ENCODE data around the gene IFIT3. TPM values are rescaled to one million over a fixed set of nuclear protein-coding genes. Genes with fewer than 3 reads are reported as not detected.

The IFIT3 gene
- total RNA-seq, 1 donor from 2014 or later = 1.8 TPM

DNA sequence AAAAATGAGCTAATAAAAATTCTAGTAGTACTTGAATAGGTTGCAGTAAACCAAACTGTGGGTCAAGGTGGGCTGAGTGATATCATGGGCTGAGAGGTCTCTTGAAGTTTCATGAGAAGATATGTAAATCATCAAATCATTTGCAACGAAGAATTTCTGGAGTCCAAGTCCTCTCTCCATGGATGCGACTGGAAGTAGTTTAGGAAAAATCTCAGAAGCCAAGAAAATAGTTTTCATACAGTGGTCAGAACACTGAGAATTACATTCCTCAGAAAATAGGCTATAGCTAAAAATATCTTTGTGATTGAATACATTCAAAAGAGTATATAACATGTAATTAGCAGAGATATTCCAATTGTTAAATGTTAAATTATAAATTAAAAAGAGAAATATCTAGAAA, 61.0 kb downstream of the IFIT3 start:
- no peak overlapping the region for H3K4me3 Mint-ChIP-seq
- H3K27me3 Mint-ChIP-seq (ENCODE audit: low read depth) = no peaks in the 10 kb centered on the region
- no peaks in the 10 kb centered on the region for H3K36me3 Mint-ChIP-seq (ENCODE audit: low read depth)
- no peaks in the 10 kb centered on the region for H3K9me3 Mint-ChIP-seq
- no peak for DNase-seq (ENCODE audit: low read depth, low spot score)
- peak overlapping the region; percentile 62 for H3K27ac Mint-ChIP-seq (ENCODE audit: unreplicated experiment)
- H3K4me1 Mint-ChIP-seq = peaks cover 14% of the 10 kb centered on the region
- TF ChIP-seq, protein P1, sequence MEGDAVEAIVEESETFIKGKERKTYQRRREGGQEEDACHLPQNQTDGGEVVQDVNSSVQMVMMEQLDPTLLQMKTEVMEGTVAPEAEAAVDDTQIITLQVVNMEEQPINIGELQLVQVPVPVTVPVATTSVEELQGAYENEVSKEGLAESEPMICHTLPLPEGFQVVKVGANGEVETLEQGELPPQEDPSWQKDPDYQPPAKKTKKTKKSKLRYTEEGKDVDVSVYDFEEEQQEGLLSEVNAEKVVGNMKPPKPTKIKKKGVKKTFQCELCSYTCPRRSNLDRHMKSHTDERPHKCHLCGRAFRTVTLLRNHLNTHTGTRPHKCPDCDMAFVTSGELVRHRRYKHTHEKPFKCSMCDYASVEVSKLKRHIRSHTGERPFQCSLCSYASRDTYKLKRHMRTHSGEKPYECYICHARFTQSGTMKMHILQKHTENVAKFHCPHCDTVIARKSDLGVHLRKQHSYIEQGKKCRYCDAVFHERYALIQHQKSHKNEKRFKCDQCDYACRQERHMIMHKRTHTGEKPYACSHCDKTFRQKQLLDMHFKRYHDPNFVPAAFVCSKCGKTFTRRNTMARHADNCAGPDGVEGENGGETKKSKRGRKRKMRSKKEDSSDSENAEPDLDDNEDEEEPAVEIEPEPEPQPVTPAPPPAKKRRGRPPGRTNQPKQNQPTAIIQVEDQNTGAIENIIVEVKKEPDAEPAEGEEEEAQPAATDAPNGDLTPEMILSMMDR (conservative IDR thresholded peaks at IDR 0.05) = no peak

- Mint-ChIP-seq H3K4me1 (peaks cover 14% of the 10 kb centered on the region), H3K27ac (ENCODE audit: unreplicated experiment) (no peak overlapping the region), H3K9me3 (no peaks in the 10 kb centered on the region), H3K27me3 (ENCODE audit: low read depth) (no peaks in the 10 kb centered on the region), H3K36me3 (ENCODE audit: low read depth) (no peaks in the 10 kb centered on the region), H3K4me3 (no peak overlapping the region)
- DNase-seq (ENCODE audit: low read depth, low spot score) = no peak
- TF ChIP-seq, protein P1 (conservative IDR thresholded peaks at IDR 0.05) = peak; percentile 41
These were observed 61.5 kb downstream of the IFIT3 start for GRCh38 chr10:89389254-89389653.

Other genes with a start within 250 kb of the IFIT3 start
- not detected in 2 replicates for gene CH25H, start 120.7 kb upstream of the IFIT3 start, total RNA-seq
- gene LIPA, start 76.2 kb upstream of the IFIT3 start, total RNA-seq = 37.2 and 38.1 TPM in 2 replicates
- gene IFIT2, start 26.0 kb upstream of the IFIT3 start, total RNA-seq = 0.09 and 0.12 TPM in 2 replicates
- gene IFIT1B, start 50.1 kb downstream of the IFIT3 start, total RNA-seq = not detected in 2 replicates
- gene IFIT1, start 64.6 kb downstream of the IFIT3 start, total RNA-seq = 2.2 and 2.4 TPM in 2 replicates
- gene IFIT5, start 86.6 kb downstream of the IFIT3 start, total RNA-seq = 12.9 and 13.9 TPM in 2 replicates
- not detected in 2 replicates for gene SLC16A12, start 207.6 kb downstream of the IFIT3 start, total RNA-seq